GM19467 (cell line): ENCODE results near the gene COPS3.
A peak's percentile ranks its signal among the peaks of the same experiment; 100 is the strongest.
"Not testable (repeated sequence)": the region's sequence is repeated elsewhere in the genome, so short reads cannot be mapped to it uniquely, and the experiment has no call there.

ENCODE experiments used
- ATAC-seq: cut with Tn5 transposase; IDR thresholded peaks from one replicate; pipeline ENCODE4 v1.9.1; 2021; ENCODE audit warnings: mild to moderate bottlenecking, moderate library complexity; ENCODE audit not compliant: unreplicated experiment

COPS3 gene

GRCh38 chr17:17303010-17303846 lies 22.2 kb upstream of the COPS3 start, which contains the start of gene NT5M:
TSS of gene NT5M (plus strand) at chr17:17303373. CDS start at chr17:17303551, 178 bp downstream.
- ATAC-seq: peak; percentile 50

GRCh38 chr17:17301659-17302058 lies 20.6 kb upstream of the COPS3 start:
- not testable (repeated sequence) for ATAC-seq

DNA sequence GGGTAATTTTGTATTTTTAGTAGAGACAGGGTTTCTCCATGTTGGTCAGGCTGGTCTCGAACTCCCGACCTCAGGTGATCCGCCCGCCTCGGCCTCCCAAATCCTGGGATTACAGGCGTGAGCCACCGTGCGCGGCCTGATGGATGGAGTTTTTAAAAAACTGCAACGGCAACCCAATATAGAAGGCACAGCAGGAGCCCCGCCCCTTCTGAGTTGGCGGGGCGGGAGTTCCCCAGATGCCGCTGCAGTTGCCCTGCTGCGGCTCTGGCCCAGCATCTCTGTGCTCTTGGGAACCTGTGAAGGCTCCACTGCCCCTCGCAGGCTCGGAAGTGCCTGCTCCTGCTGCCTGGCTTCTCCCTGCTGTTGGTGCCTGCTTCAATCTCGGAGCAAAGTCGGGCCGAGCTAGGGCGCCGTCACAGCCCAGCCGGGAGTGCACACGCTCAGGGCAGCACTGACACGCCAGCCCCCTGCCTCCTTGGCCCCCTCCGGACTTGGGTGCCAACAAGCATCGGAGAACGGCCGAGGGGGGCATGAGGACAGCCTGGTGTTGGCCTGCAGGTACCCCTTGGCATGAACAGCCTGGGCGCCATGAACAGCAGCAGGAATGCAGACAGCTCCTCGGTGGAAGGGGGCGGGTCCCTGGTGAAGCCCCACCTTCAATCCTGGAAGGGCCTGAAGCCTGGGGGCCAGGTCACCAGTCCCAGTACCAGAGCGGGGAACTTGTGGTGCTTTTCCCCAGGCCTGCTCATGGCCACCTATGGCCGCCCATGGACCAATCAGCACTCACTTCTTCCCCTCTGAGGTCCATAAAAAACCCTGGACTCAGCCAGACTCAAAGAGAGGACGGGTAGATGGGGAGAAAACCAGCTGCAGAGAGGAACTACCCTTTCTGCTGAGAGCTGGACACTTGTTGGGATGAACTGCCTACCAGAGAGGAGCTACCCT lies 19.9 kb upstream of the COPS3 start:
- ATAC-seq: no peak

GRCh38 chr17:17298108-17298507 lies 17.1 kb upstream of the COPS3 start:
- ATAC-seq: no peak

DNA sequence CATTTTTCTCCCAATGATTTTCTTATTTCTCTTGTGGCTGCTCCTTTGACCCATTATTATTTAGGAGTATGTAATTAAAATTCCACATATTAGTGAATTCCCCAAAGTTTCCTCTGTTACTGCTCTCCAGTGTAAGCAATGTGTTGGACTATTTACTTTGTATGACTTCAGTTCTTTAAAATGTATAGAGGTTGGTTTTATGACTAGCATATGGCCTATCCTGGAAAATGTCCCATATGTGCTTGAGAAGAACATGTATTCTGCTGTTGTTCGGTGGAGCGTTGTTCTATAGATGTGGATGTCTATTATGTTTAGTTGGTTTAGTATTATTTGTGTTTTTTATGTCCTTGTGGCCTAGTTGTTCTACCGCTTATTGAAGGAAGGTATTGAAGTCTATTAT lies 16.2 kb upstream of the COPS3 start:
- no peak for ATAC-seq

DNA sequence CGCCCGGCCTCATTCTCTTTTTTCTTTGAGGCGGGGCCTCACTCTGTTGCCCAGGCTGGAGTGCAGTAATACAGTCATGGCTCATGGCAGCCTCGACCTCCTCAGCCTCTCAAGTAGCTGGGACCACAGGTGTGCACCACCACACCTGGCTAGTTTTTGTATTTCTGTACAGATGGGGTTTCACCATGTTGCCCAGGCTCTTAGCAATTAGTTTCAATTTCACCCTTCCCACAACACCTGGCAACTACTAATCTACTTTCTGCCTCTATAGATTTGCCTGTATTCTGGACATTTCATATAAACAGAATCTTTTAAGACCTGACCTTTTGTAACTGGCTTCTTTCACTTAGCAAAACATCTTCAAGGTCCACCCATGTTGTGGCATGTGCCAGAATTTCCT lies 14.1 kb upstream of the COPS3 start:
- ATAC-seq: no peak

DNA sequence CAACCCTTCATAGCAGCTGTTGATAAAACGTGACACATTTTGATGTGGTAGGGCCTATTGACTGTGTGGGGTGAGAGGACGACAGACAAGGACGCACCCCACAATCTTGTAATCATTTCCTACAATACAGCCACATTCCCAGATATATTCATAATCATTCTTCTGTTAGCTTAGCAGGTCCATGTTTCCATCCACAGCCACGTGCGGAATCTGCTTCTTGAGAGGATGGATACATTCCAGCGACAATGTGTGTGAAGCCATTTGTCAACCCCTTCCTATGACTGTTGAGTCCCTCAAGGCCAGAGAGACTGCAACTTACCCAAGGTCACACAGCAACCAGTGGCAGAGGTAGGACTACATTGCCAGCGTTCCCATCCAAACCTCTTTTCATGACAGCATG lies 8.7 kb upstream of the COPS3 start:
- ATAC-seq: no peak

DNA sequence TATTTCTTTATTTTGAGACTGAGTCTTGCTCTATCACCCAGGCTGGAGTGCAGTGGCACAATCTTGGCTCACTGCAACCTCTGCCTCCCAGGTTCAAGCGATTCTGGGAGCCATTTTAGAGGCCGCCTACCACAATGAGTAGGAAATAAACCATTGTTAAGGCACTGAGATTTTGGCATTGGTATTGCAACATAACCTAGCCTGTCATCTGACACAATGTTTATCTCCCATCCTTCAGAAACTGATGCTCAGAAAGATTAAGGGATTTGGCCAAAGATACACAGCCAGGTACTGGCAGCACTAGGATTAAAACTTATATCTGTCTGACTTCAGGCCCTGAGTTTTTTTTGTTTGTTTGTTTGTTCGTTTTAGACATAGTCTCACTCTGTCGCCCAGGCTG lies 8.0 kb upstream of the COPS3 start:
- ATAC-seq: no peak

GRCh38 chr17:17285951-17286350 lies 4.9 kb upstream of the COPS3 start:
- ATAC-seq: no peak

DNA sequence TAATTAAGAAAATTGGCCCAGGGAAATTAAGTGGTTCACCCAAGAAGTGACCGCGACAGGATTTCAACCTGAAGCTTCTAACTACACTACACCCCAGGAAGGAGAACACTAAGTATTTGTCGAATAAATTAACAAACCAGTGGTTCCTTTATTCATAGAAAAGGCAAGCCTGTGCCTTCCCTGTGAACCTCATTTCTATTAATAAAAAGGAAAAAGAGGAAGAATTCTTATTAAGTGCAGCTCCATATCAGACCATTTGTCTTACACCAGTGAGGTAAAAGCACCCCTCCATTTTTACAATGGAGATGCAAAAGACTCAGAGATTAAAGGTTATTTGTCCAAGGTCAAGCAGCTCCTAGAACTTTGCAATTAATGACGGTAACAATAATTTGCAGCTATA lies 1.7 kb downstream of the COPS3 start:
- no peak for ATAC-seq

- ATAC-seq: not testable (repeated sequence)
These were observed 3.6 kb downstream of the COPS3 start for GRCh38 chr17:17277431-17277830.

- ATAC-seq: no peak
These were observed 5.1 kb downstream of the COPS3 start for GRCh38 chr17:17275971-17276370.

GRCh38 chr17:17269926-17270773 lies 10.9 kb downstream of the COPS3 start:
- ATAC-seq: no peak

DNA sequence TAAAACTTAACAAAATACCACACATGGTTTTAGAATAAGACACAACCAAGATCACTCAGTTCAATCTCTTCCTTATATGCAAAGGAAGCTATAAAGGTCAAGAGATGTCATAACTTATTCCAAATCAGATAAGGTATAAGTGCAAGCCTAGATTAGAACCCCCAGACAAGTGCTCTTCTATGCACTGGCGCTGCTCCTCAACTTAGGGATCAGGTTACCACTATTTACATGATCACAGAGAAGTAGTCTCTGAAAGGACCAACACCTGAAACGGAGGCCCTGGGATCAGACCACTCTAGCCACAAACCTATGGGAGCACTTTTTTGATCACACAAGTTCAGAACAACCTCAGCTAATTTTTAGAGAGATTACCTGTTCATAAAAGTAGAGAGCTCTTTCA lies 16.6 kb downstream of the COPS3 start:
- no peak for ATAC-seq

DNA sequence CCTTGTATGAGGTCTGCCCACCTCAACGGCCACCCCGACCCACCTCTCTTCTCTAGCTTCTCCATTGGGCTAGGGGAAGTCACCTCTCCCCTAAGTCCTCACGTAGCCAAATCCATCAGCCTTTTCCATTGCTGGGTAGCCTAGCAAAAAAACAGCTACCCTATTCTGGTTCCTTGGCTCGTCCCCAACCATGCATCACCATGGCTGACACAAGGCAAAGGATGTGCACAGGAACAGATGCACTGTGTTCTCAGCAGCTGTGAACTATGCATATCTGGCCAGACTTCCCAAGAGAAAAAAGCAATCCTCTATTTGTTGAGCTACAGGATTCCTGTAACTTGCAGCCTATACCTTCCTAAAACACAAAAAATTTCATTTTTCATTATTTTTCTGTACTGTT lies 22.0 kb downstream of the COPS3 start:
- no peak for ATAC-seq

- ATAC-seq: no peak
These were observed 23.0 kb downstream of the COPS3 start for GRCh38 chr17:17258011-17258410.

- ATAC-seq: no peak
These were observed 24.7 kb downstream of the COPS3 start for GRCh38 chr17:17256316-17256715.

DNA sequence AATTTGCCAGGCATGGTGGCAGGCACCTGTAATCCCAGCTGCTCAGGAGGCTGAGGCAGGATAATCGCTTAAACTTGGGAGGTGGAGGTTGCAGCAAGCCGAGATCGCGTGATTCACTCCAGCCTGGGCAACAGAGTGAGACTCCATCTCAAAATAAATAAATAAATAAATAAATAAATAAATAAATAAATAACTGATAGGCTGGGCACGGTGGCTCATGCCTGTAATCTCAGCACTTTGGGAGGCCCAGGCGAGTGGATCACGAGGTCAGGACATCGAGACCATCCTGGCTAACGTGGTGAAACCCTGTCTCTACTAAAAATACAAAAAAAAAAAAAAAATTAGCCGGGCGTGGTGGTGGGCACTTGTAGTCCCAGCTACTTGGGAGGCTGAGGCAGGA lies 25.4 kb downstream of the COPS3 start:
- ATAC-seq: not testable (repeated sequence)

GRCh38 chr17:17254036-17254435 lies 27.0 kb downstream of the COPS3 start:
- ATAC-seq: no peak

GRCh38 chr17:17253406-17253805 lies 27.6 kb downstream of the COPS3 start:
- no peak for ATAC-seq

DNA sequence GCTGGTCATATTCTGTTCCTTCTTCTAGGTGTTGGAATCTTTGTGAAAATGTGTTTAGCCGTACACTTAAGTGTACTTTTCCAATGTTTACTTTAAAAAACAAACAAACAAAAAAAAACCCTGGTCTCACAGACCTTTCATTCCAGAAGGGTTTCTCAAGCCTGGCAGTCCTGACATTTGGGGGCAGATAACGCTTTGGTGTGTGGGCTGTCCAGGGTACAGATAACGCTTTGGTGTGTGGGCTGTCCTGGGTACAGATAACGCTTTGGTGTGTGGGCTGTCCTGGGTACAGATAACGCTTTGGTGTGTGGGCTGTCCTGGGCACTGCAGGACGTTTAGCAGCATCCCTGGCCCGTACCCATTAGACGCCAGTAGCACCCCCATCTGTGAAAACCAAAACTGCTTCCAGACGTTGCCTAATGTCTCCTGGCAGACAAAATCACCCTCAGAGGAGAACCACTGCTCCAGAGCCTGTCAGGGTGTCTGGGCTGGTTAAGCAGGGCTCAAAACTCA lies 28.8 kb downstream of the COPS3 start:
- no peak for ATAC-seq
